CD14-positive monocyte (primary cell): ENCODE measurements around the gene CHRD. TPM values are rescaled to one million over a fixed set of nuclear protein-coding genes. Genes with fewer than 3 reads are reported as not detected.

ENCODE experiments used
- DNase-seq, 3 donors: peaks; one replicate each; pipeline ENCODE4 v3.0.0-alpha.2; 2011 to 2022
- H2AFZ ChIP-seq: 2 replicates; pipeline ENCODE4 v1.6.0; 2012; ENCODE audit warnings: mild to moderate bottlenecking, low read depth, low read length, inconsistent platforms; ENCODE audit not compliant: insufficient read depth, poor library complexity, severe bottlenecking
- H3K27ac ChIP-seq, 2 donors: 1 replicate in 1 of 2; 2 replicates in 1 of 2; pipeline ENCODE4 v1.5.1; 2012 to 2013; ENCODE audit warnings: low read length in 2 of 2, control low read depth in 1 of 2, inconsistent platforms in 1 of 2, low read depth in 1 of 2, mild to moderate bottlenecking in 1 of 2
- H3K27me3 ChIP-seq, 2 donors: one replicate each; pipeline versions ENCODE4 v1.6.0 to v1.6.1; 2011 to 2013; ENCODE audit warnings: low read length in 2 of 2; ENCODE audit not compliant: control insufficient read depth in 2 of 2, insufficient read depth in 2 of 2
- H3K36me3 ChIP-seq, 2 donors: replicated peaks in 1 of 2; 1 replicate in 1 of 2; 2 replicates in 1 of 2; pipeline versions ENCODE4 v1.5.1 to v1.6.1; 2012 to 2013; ENCODE audit warnings: low read length in 2 of 2, control low read depth in 1 of 2, inconsistent platforms in 1 of 2, mild to moderate bottlenecking in 1 of 2; ENCODE audit not compliant: insufficient read depth in 2 of 2, control insufficient read depth in 1 of 2
- H3K4me1 ChIP-seq, 2 donors: 1 replicate in 1 of 2; 2 replicates in 1 of 2; pipeline versions ENCODE4 v1.5.1 to v1.6.1; 2012 to 2013; ENCODE audit warnings: low read length in 2 of 2, control low read depth in 1 of 2, inconsistent platforms in 1 of 2, mild to moderate bottlenecking in 1 of 2, moderate library complexity in 1 of 2; ENCODE audit not compliant: insufficient read depth in 2 of 2, control insufficient read depth in 1 of 2
- H3K4me2 ChIP-seq: replicated peaks from 2 replicates; pipeline ENCODE3; 2012; ENCODE audit warnings: low read length, moderate library complexity, mild to moderate bottlenecking; ENCODE audit not compliant: poor library complexity, severe bottlenecking; ENCODE audit errors: extremely low read depth
- H3K4me3 ChIP-seq, 3 experiments: fragments of 200-600 bp in 1 of 3; sonication (generic) in 1 of 3; replicated peaks in 1 of 3; 1 replicate in 2 of 3; 2 replicates in 1 of 3; pipeline ENCODE4 v1.5.1; 2011 to 2013; ENCODE audit warnings: low read length in 3 of 3, mild to moderate bottlenecking in 3 of 3, control low read depth in 2 of 3, low read depth in 2 of 3, inconsistent platforms in 1 of 3, moderate library complexity in 1 of 3
- H3K79me2 ChIP-seq: 2 replicates; pipeline ENCODE4 v1.6.0; 2012; ENCODE audit warnings: mild to moderate bottlenecking, control low read depth, inconsistent platforms, low read length, moderate library complexity; ENCODE audit not compliant: insufficient read depth
- H3K9ac ChIP-seq: 2 replicates; pipeline ENCODE4 v1.6.0; 2017; ENCODE audit warnings: low read length, mild to moderate bottlenecking; ENCODE audit not compliant: insufficient read depth, poor library complexity, severe bottlenecking
- H3K9me3 ChIP-seq, 2 donors: replicated peaks in 1 of 2; 1 replicate in 1 of 2; 2 replicates in 1 of 2; pipeline versions ENCODE4 v1.5.1 to v1.6.1; 2012 to 2013; ENCODE audit warnings: low read length in 2 of 2, control low read depth in 1 of 2; ENCODE audit not compliant: control insufficient read depth in 1 of 2, insufficient read depth in 1 of 2
- H4K20me1 ChIP-seq: 2 replicates; pipeline ENCODE4 v1.6.0; 2012; ENCODE audit warnings: mild to moderate bottlenecking, low read length, control low read depth, moderate library complexity; ENCODE audit not compliant: insufficient read depth
- H3K27ac Mint-ChIP-seq, 7 donors: one replicate each; pipeline ENCODE4 v1.8.0; 2020; ENCODE audit warnings: mild to moderate bottlenecking in 7 of 7, mixed read lengths in 7 of 7, moderate library complexity in 6 of 7, inconsistent platforms in 2 of 7
- H3K27me3 Mint-ChIP-seq, 3 donors: one replicate each; pipeline ENCODE4 v1.8.0; 2021 to 2022; ENCODE audit warnings: low read depth in 3 of 3, mild to moderate bottlenecking in 3 of 3, mixed read lengths in 3 of 3, moderate library complexity in 3 of 3, inconsistent platforms in 1 of 3
- H3K36me3 Mint-ChIP-seq, 2 donors: one replicate each; pipeline ENCODE4 v1.8.0; 2020; ENCODE audit warnings: mixed read lengths in 2 of 2, inconsistent platforms in 1 of 2, mild to moderate bottlenecking in 1 of 2
- H3K4me1 Mint-ChIP-seq: one replicate; pipeline ENCODE4 v1.8.0; 2020; ENCODE audit warnings: mild to moderate bottlenecking, mixed read lengths
- H3K4me3 Mint-ChIP-seq, 2 donors: one replicate each; pipeline ENCODE4 v1.8.0; 2020; ENCODE audit warnings: mild to moderate bottlenecking in 2 of 2, mixed read lengths in 2 of 2, moderate library complexity in 1 of 2
- H3K9me3 Mint-ChIP-seq, 7 donors: one replicate each; pipeline ENCODE4 v1.8.0; 2020 to 2022; ENCODE audit warnings: mixed read lengths in 7 of 7, mild to moderate bottlenecking in 6 of 7, moderate library complexity in 6 of 7, inconsistent platforms in 2 of 7
- WGBS: methylation state at CpG from one replicate; pipeline ENCODE4 v1.1.5; 2013; ENCODE audit warnings: missing lambda C conversion rate; ENCODE audit not compliant: insufficient coverage; 5-methylcytosine and 5-hydroxymethylcytosine counted together
- intact Hi-C, 2 donors: fragments of 100-400 bp; cut with micrococcal nuclease; formaldehyde crosslinking; loops; one replicate each; pipeline versions ENCODE4 v1.15.0 to v1.15.1; 2023
- polyA plus RNA-seq, 3 donors: library from polyadenylated mRNA; depleted of rRNA in 1 of 3; unstranded in 2 of 3; stranded (reverse) in 1 of 3; fragments of 300-500 nt in 2 of 3; fragments of >200 nt in 1 of 3; fragmentation: Illumina TruSeq in 2 of 3; gene quantifications; 1 replicate in 2 of 3; 2 replicates in 1 of 3; pipeline ENCODE4 v1.2.3, GENCODE V29; 2012 to 2021
- TF ChIP-seq, protein P1 (sequence below): fragments of 200-600 bp; IDR thresholded peaks from one replicate; pipeline ENCODE4 v1.8.0; 2022; ENCODE audit warnings: antibody characterized with exemption, mild to moderate bottlenecking

The CHRD gene
- polyA plus RNA-seq, 3 donors = 0.03 TPM; not detected in 2

DNA sequence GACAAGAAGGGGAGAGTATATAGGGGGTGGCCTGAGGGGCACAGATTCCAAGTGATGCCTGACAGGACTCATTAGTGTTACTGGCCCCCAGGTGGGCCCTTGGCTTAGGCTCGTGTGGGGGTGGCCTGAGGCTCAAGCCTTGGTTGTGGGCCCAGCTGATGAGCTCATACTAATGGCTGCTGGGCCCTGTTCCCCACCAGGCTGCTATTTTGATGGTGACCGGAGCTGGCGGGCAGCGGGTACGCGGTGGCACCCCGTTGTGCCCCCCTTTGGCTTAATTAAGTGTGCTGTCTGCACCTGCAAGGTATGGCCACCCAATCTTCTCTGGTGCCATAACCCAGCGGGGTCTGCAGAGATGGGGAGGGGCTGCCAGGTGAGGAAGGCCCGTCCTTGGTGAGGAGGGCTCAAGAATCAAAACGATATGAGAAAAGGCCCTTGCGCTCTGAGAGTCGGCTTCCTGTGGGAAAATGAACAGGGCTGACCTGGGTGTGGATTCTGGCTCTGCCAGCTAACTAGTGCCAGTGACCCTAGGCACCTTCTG, 7.4 kb downstream of the CHRD start:
- peaks cover under 1 to 21% of the 10 kb centered on the region in 2 donors for H3K27me3 ChIP-seq
- intact Hi-C loops = no loop called here
- H3K27me3 Mint-ChIP-seq = peaks cover 31 to 47% (median 36%) of the 10 kb centered on the region in 3 donors

GRCh38 chr3:184388164-184388935, 8.5 kb downstream of the CHRD start:
- DNase-seq = no peak
- H4K20me1 ChIP-seq = no peaks in the 10 kb centered on the region
- peaks cover 0 to 10% of the 10 kb centered on the region in 2 donors for H3K27me3 ChIP-seq
- Mint-ChIP-seq H3K27ac (no peak overlapping the region), H3K36me3 (no peaks in the 10 kb centered on the region), H3K9me3 (peaks cover 0 to 4% (median 0%) of the 10 kb centered on the region in 7 donors), H3K4me3 (no peak overlapping the region), H3K4me1 (peaks cover 5% of the 10 kb centered on the region), H3K27me3 (peaks cover 20 to 36% (median 25%) of the 10 kb centered on the region in 3 donors)
- TF ChIP-seq, protein P1, sequence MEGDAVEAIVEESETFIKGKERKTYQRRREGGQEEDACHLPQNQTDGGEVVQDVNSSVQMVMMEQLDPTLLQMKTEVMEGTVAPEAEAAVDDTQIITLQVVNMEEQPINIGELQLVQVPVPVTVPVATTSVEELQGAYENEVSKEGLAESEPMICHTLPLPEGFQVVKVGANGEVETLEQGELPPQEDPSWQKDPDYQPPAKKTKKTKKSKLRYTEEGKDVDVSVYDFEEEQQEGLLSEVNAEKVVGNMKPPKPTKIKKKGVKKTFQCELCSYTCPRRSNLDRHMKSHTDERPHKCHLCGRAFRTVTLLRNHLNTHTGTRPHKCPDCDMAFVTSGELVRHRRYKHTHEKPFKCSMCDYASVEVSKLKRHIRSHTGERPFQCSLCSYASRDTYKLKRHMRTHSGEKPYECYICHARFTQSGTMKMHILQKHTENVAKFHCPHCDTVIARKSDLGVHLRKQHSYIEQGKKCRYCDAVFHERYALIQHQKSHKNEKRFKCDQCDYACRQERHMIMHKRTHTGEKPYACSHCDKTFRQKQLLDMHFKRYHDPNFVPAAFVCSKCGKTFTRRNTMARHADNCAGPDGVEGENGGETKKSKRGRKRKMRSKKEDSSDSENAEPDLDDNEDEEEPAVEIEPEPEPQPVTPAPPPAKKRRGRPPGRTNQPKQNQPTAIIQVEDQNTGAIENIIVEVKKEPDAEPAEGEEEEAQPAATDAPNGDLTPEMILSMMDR = no peak
- H3K9ac ChIP-seq = no peak overlapping the region
- intact Hi-C loops = no loop called here
- no peaks in the 10 kb centered on the region for H3K36me3 ChIP-seq
- no peak overlapping the region for H3K4me3 ChIP-seq
- no peaks in the 10 kb centered on the region for H3K9me3 ChIP-seq
- no peak overlapping the region for H3K27ac ChIP-seq
- H3K4me2 ChIP-seq = no peak overlapping the region
- 80% methylated on average over 6 of the region's 8 CpGs for WGBS
- no peaks in the 10 kb centered on the region for H3K79me2 ChIP-seq
- H2AFZ ChIP-seq = no peak overlapping the region
- no peaks in the 10 kb centered on the region for H3K4me1 ChIP-seq

More for the DNA sequence above, 7.4 kb downstream of the CHRD start:
- no peak overlapping the region for H3K4me3 ChIP-seq
- peaks cover 0 to 5% (median 0%) of the 10 kb centered on the region in 7 donors for H3K9me3 Mint-ChIP-seq
- H3K27ac ChIP-seq = no peak overlapping the region
- H3K9ac ChIP-seq = no peak overlapping the region
- H3K4me2 ChIP-seq = no peak overlapping the region
- H3K4me1 ChIP-seq = no peaks in the 10 kb centered on the region
- H3K79me2 ChIP-seq = no peaks in the 10 kb centered on the region
- TF ChIP-seq, protein P1 = no peak
- no peak overlapping the region for H2AFZ ChIP-seq
- DNase-seq = no peak
- no peaks in the 10 kb centered on the region for H3K36me3 ChIP-seq
- H3K4me1 Mint-ChIP-seq = peaks cover 5% of the 10 kb centered on the region
- WGBS = 98% methylated on average over 12 of the region's 12 CpGs
- no peak overlapping the region for H3K4me3 Mint-ChIP-seq
- H3K9me3 ChIP-seq = no peaks in the 10 kb centered on the region
- no peaks in the 10 kb centered on the region for H4K20me1 ChIP-seq
- no peak overlapping the region for H3K27ac Mint-ChIP-seq
- H3K36me3 Mint-ChIP-seq = no peaks in the 10 kb centered on the region
